ENCODE data around the gene TBX3. TPM values are rescaled to one million over a fixed set of nuclear protein-coding genes. Genes with fewer than 3 reads are reported as not detected.

Gene TBX3
- total RNA-seq, 1 experiment from 2014 or later: not detected

DNA sequence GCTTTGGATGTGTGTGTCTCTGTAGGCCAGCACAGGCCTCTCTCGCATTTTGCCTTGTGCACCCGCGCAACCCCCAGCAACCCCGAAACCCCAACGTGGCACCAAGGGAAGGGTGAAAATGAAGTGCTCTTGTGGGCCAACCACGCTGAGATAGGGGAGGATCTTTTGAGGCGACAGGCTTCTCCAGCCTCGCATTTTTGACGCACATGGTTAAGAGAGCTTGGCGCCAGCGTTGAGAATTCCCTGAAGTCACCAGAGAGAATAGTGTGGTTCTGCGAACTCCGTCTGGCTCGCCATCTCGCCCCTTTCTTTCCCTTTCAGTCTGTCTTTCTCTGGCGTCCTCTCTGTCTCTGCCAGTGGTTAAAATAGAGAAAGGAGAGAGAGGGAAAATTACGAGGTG lies 1.9 kb upstream of the TBX3 start:
- in situ Hi-C loops (cut with HindIII; ENCODE audit: low sequenced_read_pairs): no loop called here
- DNase-seq (ENCODE audit: low spot score): no peak

GRCh38 chr12:114685320-114685781 lies 1.4 kb upstream of the TBX3 start:
- no peak for DNase-seq (ENCODE audit: low spot score)
- in situ Hi-C loops (cut with HindIII; ENCODE audit: low sequenced_read_pairs): no loop called here

GRCh38 chr12:114684870-114685273 lies 897 bp upstream of the TBX3 start:
- no peak for DNase-seq (ENCODE audit: low spot score)
- in situ Hi-C loops (cut with HindIII; ENCODE audit: low sequenced_read_pairs): no loop called here

DNA sequence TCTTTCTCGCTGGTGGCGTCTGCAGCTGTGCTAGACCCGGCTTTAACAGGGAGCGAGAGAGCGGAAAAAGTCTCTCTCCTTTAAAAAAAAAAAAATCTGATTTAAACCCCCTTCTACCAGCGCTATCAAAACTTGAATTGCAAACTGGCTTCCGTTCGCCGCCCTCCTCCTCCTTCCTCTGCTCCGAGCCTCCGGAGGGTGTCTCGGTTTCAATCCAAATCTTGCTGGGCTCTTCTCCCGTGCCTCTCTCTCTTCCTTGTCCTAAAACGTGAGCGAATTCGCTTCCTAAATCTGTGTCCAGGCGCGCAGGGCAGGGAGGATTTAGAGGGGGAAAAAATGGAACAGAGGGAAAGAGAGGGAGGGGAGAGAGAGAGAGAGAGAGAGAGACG lies 272 bp downstream of the TBX3 start:
- no peak for DNase-seq (ENCODE audit: low spot score)
- in situ Hi-C loops (cut with HindIII; ENCODE audit: low sequenced_read_pairs): no loop called here

DNA sequence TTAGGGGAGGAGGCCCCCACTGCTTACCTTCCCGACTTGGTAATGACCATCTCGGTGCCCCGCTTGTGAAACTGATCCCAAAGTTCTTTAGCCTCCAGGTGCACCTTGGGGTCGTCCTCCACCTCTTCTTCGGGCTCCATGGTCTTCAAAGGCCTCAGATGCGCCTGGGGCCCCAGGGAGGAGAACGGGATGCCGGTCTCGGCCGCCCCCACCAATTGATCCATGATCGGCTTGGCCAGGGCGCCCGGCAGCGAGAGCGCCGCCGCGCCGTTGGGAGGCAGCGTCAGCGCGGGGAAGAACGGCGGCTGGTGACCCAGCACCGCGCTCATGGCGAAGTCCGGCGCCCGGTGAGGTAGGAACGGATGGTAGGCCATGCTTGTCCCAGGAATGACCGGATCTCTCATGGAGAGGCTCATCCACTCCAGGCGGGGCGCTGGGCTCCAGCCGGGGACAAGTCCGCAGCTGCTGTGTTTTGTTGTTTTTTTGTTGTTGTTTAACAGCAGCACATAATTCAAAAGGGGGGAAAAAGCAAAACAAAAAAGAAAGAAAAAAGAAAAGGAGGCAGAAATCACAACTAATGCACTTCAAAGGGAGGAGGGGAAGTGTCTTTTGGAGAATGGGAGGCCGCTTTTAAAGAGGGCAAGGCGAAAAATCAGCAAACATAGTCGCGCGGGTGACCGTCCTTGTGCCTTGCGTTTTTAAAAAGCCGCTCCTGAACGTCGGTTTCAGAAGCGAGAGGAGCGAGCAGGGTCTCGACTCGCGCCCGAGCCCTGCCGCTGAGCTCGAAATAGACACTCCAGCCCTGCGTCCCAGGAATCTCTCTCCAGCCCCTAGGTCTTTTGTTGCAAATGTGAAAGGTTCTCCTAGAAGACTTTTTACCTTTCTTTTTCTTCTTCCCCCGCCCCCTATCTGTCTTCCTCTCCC lies 928 bp downstream of the TBX3 start:
- in situ Hi-C loops (cut with HindIII; ENCODE audit: low sequenced_read_pairs): no loop called here
- no peak for DNase-seq (ENCODE audit: low spot score)

DNA sequence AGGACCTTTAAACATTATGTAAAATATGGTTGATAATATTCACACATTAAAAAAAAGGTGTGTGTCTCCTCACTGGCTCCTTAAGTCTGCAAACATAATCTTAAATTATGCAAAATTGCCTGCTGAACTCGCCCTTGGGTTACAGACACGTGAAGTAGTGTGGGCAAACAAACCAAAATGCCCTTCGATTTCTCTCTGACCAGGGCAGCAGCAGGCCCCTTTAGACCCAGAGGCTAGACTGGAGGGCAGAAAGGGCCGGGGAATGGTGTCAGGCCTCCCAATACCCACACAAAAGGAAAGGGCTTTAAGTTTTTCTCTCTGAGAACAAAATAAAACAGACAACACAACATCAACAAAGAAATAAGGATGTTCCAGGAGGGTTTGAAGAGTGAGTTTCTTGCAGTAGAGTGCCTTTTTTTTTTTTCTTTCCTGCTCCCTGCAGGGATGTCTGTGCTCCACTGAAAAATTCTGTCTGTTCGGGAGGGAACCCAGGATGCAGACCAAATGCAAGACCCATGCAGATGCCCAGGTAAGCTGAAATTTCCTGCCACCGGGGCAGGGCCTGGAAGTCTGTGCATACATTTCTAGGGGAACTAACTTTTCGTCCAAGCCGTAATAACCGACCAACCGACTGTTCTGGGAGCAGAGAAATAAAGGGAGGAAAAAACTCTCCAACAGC lies 1.7 kb downstream of the TBX3 start:
- in situ Hi-C loops (cut with HindIII; ENCODE audit: low sequenced_read_pairs): no loop called here

DNA sequence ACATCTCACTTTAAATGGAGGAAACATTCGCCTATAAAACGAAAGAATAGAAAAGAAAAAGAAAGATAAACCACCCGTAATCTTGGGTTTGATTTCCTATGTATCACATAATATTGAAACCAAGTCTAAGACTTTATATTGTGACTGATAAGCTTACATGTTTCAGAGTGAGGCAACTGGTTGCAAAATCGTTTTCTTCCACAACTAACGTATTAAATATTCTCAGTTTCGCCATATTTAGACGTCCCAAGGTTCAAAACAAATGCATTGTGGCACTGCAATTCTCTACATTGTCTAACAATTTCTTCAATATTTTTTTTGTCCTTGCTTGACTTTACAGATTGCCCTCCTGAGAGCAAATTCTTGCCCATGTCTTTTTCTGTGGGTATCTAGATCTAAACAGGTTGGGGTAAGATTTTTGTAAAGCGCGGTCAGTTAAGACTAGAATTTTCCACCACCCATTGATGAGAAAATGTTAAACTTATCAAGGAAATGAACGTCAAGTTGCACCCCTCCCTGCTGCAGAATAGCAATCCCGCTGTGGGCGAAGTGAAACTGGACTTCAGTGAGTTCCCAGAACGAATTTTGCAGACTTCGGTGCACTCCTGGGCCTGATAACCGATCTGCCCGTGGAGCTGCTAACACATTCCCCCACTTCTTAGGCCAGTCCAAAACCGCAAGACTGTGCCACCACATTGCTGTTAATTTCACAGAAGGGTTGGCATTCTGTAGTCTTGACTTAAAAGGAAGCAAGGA lies 2.7 kb downstream of the TBX3 start:
- DNase-seq (ENCODE audit: low spot score): no peak
- in situ Hi-C loops (cut with HindIII; ENCODE audit: low sequenced_read_pairs): no loop called here

More for the DNA sequence above, 1.7 kb downstream of the TBX3 start:
- DNase-seq (ENCODE audit: low spot score): no peak

DNA sequence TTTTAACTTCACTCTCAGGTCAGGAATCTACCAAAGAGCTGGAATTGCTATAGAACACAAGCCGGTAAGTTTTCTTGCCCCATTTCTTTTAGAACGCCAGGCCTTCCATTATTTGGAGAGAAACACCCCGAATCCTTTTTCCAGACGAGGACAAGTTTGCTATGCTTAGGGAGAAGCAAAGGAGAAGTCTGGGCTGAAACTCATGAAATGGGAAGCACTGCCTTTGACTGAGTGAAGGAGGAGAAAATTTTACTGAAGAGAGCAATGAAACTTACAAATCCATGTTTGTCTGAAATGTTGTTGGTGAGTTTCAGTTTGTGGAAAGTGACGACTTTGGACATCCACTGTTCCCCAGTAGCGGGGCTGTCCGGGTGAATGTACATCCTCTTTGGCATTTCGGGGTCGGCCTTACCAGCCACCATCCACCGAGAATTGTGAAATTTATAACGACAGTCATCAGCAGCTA lies 3.3 kb downstream of the TBX3 start:
- in situ Hi-C loops (cut with HindIII; ENCODE audit: low sequenced_read_pairs): no loop called here
- DNase-seq (ENCODE audit: low spot score): no peak

DNA sequence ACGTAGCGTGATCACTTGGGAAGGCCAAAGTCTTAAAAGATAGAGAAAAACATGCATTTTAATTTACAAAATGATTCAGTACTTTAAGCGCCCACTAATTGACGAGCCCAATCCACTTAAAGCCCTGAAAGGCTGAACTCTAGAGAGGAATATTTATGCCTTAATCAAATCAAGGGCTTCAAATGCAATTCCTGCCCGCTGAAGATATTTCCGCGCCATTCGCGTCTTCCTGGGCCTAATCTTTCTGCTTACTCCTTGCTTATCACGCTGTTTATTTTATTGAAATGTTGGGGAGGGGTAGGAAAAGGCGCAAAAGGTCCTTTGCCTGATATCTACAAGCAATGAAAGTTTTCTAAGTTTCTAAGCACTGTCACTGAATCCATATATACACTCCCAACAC lies 4.0 kb downstream of the TBX3 start:
- in situ Hi-C loops (cut with HindIII; ENCODE audit: low sequenced_read_pairs): no loop called here
- DNase-seq (ENCODE audit: low spot score): no peak

DNA sequence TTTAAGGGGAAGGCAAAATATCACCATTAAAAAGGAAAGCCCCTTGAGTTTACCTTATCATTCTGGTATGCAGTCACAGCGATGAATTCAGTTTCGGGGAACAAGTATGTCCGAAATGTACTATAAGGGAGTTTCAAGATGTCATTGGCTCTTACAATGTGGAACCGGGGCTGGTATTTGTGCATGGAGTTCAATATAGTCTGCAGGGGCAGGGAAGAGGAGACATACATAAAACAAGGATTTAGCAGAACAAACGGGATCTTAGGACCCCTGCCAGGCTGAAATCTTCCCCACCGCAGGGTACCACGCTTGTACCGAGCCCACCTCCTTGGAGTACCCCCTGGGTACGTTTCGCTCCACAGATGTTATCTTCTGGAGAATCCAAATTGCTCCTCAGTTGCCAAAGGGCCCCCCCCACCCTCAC lies 4.5 kb downstream of the TBX3 start:
- in situ Hi-C loops (cut with HindIII; ENCODE audit: low sequenced_read_pairs): no loop called here
- DNase-seq (ENCODE audit: low spot score): no peak

DNA sequence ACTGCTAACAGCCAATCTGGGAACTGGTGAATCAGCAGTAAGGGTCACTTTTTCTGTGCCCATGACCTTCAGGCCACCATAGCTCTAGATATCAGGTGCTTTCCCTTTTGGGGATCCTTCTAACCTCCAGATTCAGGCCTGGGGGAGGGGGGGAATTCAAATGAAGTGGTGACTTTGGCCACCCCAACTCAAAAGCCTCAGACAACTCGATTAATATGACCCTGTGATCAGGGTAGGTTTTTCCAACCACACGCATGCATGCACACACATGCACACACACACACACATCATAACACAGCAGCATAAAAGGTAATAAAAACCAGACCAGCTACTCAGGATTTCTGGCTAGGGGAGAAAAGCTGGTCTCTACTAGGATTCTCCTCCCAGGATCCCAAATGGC lies 5.3 kb downstream of the TBX3 start:
- DNase-seq (ENCODE audit: low spot score): no peak
- in situ Hi-C loops (cut with HindIII; ENCODE audit: low sequenced_read_pairs): no loop called here

- in situ Hi-C loops (cut with HindIII; ENCODE audit: low sequenced_read_pairs): no loop called here
- DNase-seq (ENCODE audit: low spot score): no peak
Observed at GRCh38 chr12:114678028-114678427, 5.9 kb downstream of the TBX3 start.

DNA sequence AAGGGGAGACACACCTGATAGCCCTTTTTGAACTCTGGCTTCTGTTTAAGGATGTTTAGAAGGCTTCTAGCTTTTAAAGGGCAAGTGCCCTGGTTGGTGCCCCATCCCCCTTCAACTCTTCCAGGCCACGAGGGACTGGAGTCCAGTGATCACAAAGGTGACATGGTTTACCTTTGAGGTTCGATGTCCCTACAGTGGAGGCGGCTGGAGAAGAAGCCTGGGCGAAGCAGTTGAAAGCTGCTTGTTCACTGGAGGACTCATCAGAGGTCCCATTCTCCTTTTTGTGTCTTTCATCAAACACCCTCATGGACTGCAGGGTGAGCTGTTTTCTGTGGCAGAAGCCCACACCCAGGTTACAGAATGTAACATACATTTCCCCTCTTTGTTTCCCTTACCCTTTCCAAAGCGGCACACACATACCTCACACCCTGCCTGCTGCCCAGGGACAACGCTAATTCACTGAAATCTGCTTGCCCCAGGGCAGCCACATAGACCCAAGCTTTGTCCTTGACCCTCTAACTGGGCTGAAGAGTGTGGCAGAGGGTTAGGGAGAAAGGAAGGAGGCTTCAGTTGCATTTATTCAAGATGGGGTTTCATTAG lies 7.7 kb downstream of the TBX3 start:
- in situ Hi-C loops (cut with HindIII; ENCODE audit: low sequenced_read_pairs): no loop called here

GRCh38 chr12:114674251-114675047 lies 9.5 kb downstream of the TBX3 start:
- DNase-seq (ENCODE audit: low spot score): no peak
- in situ Hi-C loops (cut with HindIII; ENCODE audit: low sequenced_read_pairs): no loop called here

More for the DNA sequence above, 7.7 kb downstream of the TBX3 start:
- no peak for DNase-seq (ENCODE audit: low spot score)

- no peak for DNase-seq (ENCODE audit: low spot score)
- in situ Hi-C loops (cut with HindIII; ENCODE audit: low sequenced_read_pairs): no loop called here
Observed at GRCh38 chr12:114673901-114674250, 10.1 kb downstream of the TBX3 start.

DNA sequence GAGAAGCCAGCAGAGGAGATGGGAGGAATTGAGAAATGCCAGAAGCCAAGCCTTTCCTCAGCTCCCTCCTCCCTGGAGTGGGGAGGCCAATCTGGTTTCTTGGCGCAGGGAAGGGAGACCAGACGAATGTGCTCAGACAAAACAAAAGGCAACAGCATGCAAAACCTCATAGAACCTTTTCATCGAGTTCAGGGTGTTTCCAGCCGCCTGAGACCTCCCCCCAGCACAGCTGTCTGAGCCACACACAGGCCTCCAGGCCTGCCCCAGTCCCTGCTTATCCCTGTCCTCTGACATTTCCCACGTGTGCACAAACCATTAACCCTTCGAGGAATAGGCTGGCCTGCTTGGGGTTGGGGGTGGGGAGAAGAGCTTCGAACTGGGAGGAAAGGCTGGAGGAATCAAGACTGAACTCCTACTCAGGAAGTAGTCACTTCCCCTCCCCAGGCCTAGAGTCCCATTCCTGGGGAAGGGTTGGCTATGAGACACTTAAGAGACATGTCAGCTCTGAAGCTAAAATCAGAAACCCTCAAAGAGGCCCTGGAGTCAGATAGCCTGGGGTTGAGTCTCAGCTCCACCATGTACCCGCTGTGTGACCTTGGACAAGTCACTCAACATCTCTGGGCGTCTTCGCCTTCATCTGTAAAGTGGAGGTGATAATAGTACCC lies 10.7 kb downstream of the TBX3 start:
- no peak for DNase-seq (ENCODE audit: low spot score)
- in situ Hi-C loops (cut with HindIII; ENCODE audit: low sequenced_read_pairs): no loop called here

GRCh38 chr12:114672817-114673168 lies 11.2 kb downstream of the TBX3 start:
- in situ Hi-C loops (cut with HindIII; ENCODE audit: low sequenced_read_pairs): no loop called here
- no peak for DNase-seq (ENCODE audit: low spot score)

Data from G401 (cell line).